Nephron progenitor cell (in vitro differentiated cells): ENCODE results near the gene LPAR2.

ENCODE experiments used
- DNase-seq: peaks from one replicate; pipeline ENCODE4 v3.0.0; 2021
- H3K27ac Mint-ChIP-seq: 2 replicates; pipeline ENCODE4 v1.8.0; 2021; ENCODE audit warnings: mild to moderate bottlenecking, moderate library complexity, mixed read lengths
- H3K27me3 Mint-ChIP-seq: 2 replicates; pipeline ENCODE4 v1.8.0; 2021; ENCODE audit warnings: mild to moderate bottlenecking, low read depth, mixed read lengths; ENCODE audit not compliant: poor library complexity
- H3K36me3 Mint-ChIP-seq: 2 replicates; pipeline ENCODE4 v1.8.0; 2021; ENCODE audit warnings: low read depth, mixed read lengths
- H3K4me1 Mint-ChIP-seq: 2 replicates; pipeline ENCODE4 v1.8.0; 2021; ENCODE audit warnings: mixed read lengths
- H3K4me3 Mint-ChIP-seq: 2 replicates; pipeline ENCODE4 v1.8.0; 2021; ENCODE audit warnings: mild to moderate bottlenecking, moderate library complexity, mixed read lengths
- H3K9me3 Mint-ChIP-seq: 2 replicates; pipeline ENCODE4 v1.8.0; 2021; ENCODE audit warnings: mild to moderate bottlenecking, moderate library complexity, mixed read lengths
- CTCF ChIP-seq: fragments of 200-600 bp; sonication (generic); IDR thresholded peaks from 2 replicates; pipeline ENCODE4 v1.5.0; 2021; ENCODE audit warnings: antibody characterized with exemption

The LPAR2 gene

GRCh38 chr19:19582471-19582870 lies 45.5 kb downstream of the LPAR2 start:
- Mint-ChIP-seq H3K27ac (no peak overlapping the region), H3K9me3 (no peaks in the 10 kb centered on the region), H3K27me3 (no peaks in the 10 kb centered on the region), H3K4me1 (peaks cover 8% of the 10 kb centered on the region), H3K4me3 (no peak overlapping the region), H3K36me3 (no peaks in the 10 kb centered on the region)
- TF ChIP-seq CTCF, result no peak
- DNase-seq, result no peak

- no peak for TF ChIP-seq CTCF
- no peak for DNase-seq
- no peaks in the 10 kb centered on the region for H3K36me3 Mint-ChIP-seq
- no peaks in the 10 kb centered on the region for H3K9me3 Mint-ChIP-seq
- no peak overlapping the region for H3K27ac Mint-ChIP-seq
- H3K27me3 Mint-ChIP-seq, result no peaks in the 10 kb centered on the region
- peaks cover 8% of the 10 kb centered on the region for H3K4me1 Mint-ChIP-seq
- H3K4me3 Mint-ChIP-seq, result no peak overlapping the region
These were observed 46.6 kb downstream of the LPAR2 start for GRCh38 chr19:19581391-19581790.

GRCh38 chr19:19580418-19580817 lies 47.6 kb downstream of the LPAR2 start:
- H3K4me1 Mint-ChIP-seq, result peaks cover 14% of the 10 kb centered on the region
- H3K27ac Mint-ChIP-seq, result no peak overlapping the region
- H3K36me3 Mint-ChIP-seq, result no peaks in the 10 kb centered on the region
- no peak for DNase-seq
- H3K4me3 Mint-ChIP-seq, result no peak overlapping the region
- no peaks in the 10 kb centered on the region for H3K9me3 Mint-ChIP-seq
- no peak for TF ChIP-seq CTCF
- H3K27me3 Mint-ChIP-seq, result no peaks in the 10 kb centered on the region

- Mint-ChIP-seq H3K36me3 (no peaks in the 10 kb centered on the region), H3K27ac (peak overlapping the region; percentile 91), H3K4me1 (peaks cover 17% of the 10 kb centered on the region), H3K4me3 (no peak overlapping the region), H3K9me3 (no peaks in the 10 kb centered on the region), H3K27me3 (no peaks in the 10 kb centered on the region)
- DNase-seq, result no peak
- no peak for TF ChIP-seq CTCF
These were observed 48.3 kb downstream of the LPAR2 start for GRCh38 chr19:19579533-19580361.

GRCh38 chr19:19578252-19578651 lies 49.8 kb downstream of the LPAR2 start:
- TF ChIP-seq CTCF, result no peak
- no peaks in the 10 kb centered on the region for H3K36me3 Mint-ChIP-seq
- H3K27ac Mint-ChIP-seq, result no peak overlapping the region
- H3K27me3 Mint-ChIP-seq, result peaks cover under 1% of the 10 kb centered on the region
- peaks cover 17% of the 10 kb centered on the region for H3K4me1 Mint-ChIP-seq
- DNase-seq, result no peak
- H3K9me3 Mint-ChIP-seq, result no peaks in the 10 kb centered on the region
- no peak overlapping the region for H3K4me3 Mint-ChIP-seq

GRCh38 chr19:19575411-19575810 lies 52.6 kb downstream of the LPAR2 start:
- TF ChIP-seq CTCF, result no peak
- H3K9me3 Mint-ChIP-seq, result no peaks in the 10 kb centered on the region
- peaks cover 6% of the 10 kb centered on the region for H3K27me3 Mint-ChIP-seq
- H3K27ac Mint-ChIP-seq, result peak overlapping the region; percentile 37
- peaks cover 4% of the 10 kb centered on the region for H3K36me3 Mint-ChIP-seq
- H3K4me1 Mint-ChIP-seq, result peaks cover 17% of the 10 kb centered on the region
- DNase-seq, result no peak
- H3K4me3 Mint-ChIP-seq, result no peak overlapping the region
